Central memory CD8-positive, alpha-beta T cell (primary cell): ENCODE results near the gene ACLY.

Experiments used
- ATAC-seq: fragments of 150-1000 bp; cut with Tn5 transposase; replicated peaks from 2 replicates; pipeline ENCODE4 v1.10.0; 2022; ENCODE audit warnings: mild to moderate bottlenecking, moderate FRiP score, moderate number of reproducible peaks; ENCODE audit not compliant: poor library complexity, severe bottlenecking; ENCODE audit errors: extremely low read depth
- DNase-seq, 2 donors: peaks; one replicate each; pipeline ENCODE4 v3.0.0; 2021; ENCODE audit warnings: low spot score in 2 of 2
- H3K27ac Mint-ChIP-seq: one replicate; pipeline ENCODE4 v1.8.0; 2022; ENCODE audit warnings: low read depth, mild to moderate bottlenecking, moderate library complexity, mixed read lengths
- H3K27me3 Mint-ChIP-seq: one replicate; pipeline ENCODE4 v1.8.0; 2022; ENCODE audit warnings: mixed read lengths
- H3K36me3 Mint-ChIP-seq: one replicate; pipeline ENCODE4 v1.8.0; 2022; ENCODE audit warnings: mild to moderate bottlenecking, moderate library complexity, mixed read lengths; ENCODE audit not compliant: insufficient read depth
- H3K4me1 Mint-ChIP-seq: one replicate; pipeline ENCODE4 v1.8.0; 2022; ENCODE audit warnings: mixed read lengths
- H3K4me3 Mint-ChIP-seq: one replicate; pipeline ENCODE4 v1.8.0; 2022; ENCODE audit warnings: mild to moderate bottlenecking, moderate library complexity, mixed read lengths
- H3K9me3 Mint-ChIP-seq: one replicate; pipeline ENCODE4 v1.8.0; 2022; ENCODE audit warnings: mixed read lengths

The ACLY gene

GRCh38 chr17:41957031-41957868 lies 38.5 kb upstream of the ACLY start:
- no peak overlapping the region for H3K27ac Mint-ChIP-seq
- no peak for ATAC-seq

GRCh38 chr17:41956522-41956921 lies 37.8 kb upstream of the ACLY start:
- DNase-seq (no peak), ATAC-seq (no peak)
- H3K27me3 Mint-ChIP-seq = no peaks in the 10 kb centered on the region
- H3K4me3 Mint-ChIP-seq = no peak overlapping the region
- H3K9me3 Mint-ChIP-seq = no peaks in the 10 kb centered on the region
- peaks cover 2% of the 10 kb centered on the region for H3K36me3 Mint-ChIP-seq
- no peak overlapping the region for H3K27ac Mint-ChIP-seq
- no peaks in the 10 kb centered on the region for H3K4me1 Mint-ChIP-seq

More at GRCh38 chr17:41957031-41957868, 38.5 kb upstream of the ACLY start:
- Mint-ChIP-seq H3K4me1 (no peaks in the 10 kb centered on the region), H3K4me3 (no peak overlapping the region), H3K9me3 (no peaks in the 10 kb centered on the region), H3K36me3 (peaks cover 6% of the 10 kb centered on the region), H3K27me3 (no peaks in the 10 kb centered on the region)
- DNase-seq = no peak

- no peak for ATAC-seq
- H3K4me3 Mint-ChIP-seq = no peak overlapping the region
- H3K27me3 Mint-ChIP-seq = no peaks in the 10 kb centered on the region
- H3K36me3 Mint-ChIP-seq = no peaks in the 10 kb centered on the region
- no peak overlapping the region for H3K27ac Mint-ChIP-seq
- H3K4me1 Mint-ChIP-seq = no peaks in the 10 kb centered on the region
- no peaks in the 10 kb centered on the region for H3K9me3 Mint-ChIP-seq
- DNase-seq = no peak
These were observed 30.2 kb upstream of the ACLY start for GRCh38 chr17:41948762-41949460.

- Mint-ChIP-seq H3K9me3 (no peaks in the 10 kb centered on the region), H3K36me3 (no peaks in the 10 kb centered on the region), H3K27me3 (peaks cover 13% of the 10 kb centered on the region), H3K4me3 (no peak overlapping the region), H3K4me1 (no peaks in the 10 kb centered on the region), H3K27ac (no peak overlapping the region)
- no peak for DNase-seq
- no peak for ATAC-seq
These were observed 26.2 kb upstream of the ACLY start for GRCh38 chr17:41944943-41945342.

- Mint-ChIP-seq H3K36me3 (no peaks in the 10 kb centered on the region), H3K27me3 (peaks cover 13% of the 10 kb centered on the region), H3K4me1 (no peaks in the 10 kb centered on the region), H3K4me3 (no peak overlapping the region), H3K27ac (no peak overlapping the region), H3K9me3 (no peaks in the 10 kb centered on the region)
- ATAC-seq (no peak), DNase-seq (no peak)
These were observed 24.7 kb upstream of the ACLY start for GRCh38 chr17:41943492-41943891.

GRCh38 chr17:41942626-41943373 lies 24.0 kb upstream of the ACLY start:
- Mint-ChIP-seq H3K4me3 (no peak overlapping the region), H3K4me1 (no peaks in the 10 kb centered on the region), H3K9me3 (no peaks in the 10 kb centered on the region), H3K27me3 (peaks cover 13% of the 10 kb centered on the region), H3K27ac (no peak overlapping the region), H3K36me3 (no peaks in the 10 kb centered on the region)
- no peak for ATAC-seq
- DNase-seq = no peak

- H3K4me1 Mint-ChIP-seq = no peaks in the 10 kb centered on the region
- DNase-seq (no peak), ATAC-seq (no peak)
- H3K9me3 Mint-ChIP-seq = no peaks in the 10 kb centered on the region
- no peaks in the 10 kb centered on the region for H3K36me3 Mint-ChIP-seq
- peaks cover 13% of the 10 kb centered on the region for H3K27me3 Mint-ChIP-seq
- no peak overlapping the region for H3K4me3 Mint-ChIP-seq
- H3K27ac Mint-ChIP-seq = no peak overlapping the region
These were observed 22.4 kb upstream of the ACLY start for GRCh38 chr17:41941168-41941567.

- DNase-seq (no peak), ATAC-seq (no peak)
- Mint-ChIP-seq H3K4me1 (no peaks in the 10 kb centered on the region), H3K36me3 (no peaks in the 10 kb centered on the region), H3K27ac (no peak overlapping the region), H3K9me3 (no peaks in the 10 kb centered on the region), H3K4me3 (no peak overlapping the region), H3K27me3 (peaks cover 13% of the 10 kb centered on the region)
These were observed 20.9 kb upstream of the ACLY start for GRCh38 chr17:41939693-41940090.

- no peaks in the 10 kb centered on the region for H3K9me3 Mint-ChIP-seq
- no peaks in the 10 kb centered on the region for H3K4me1 Mint-ChIP-seq
- no peak overlapping the region for H3K27ac Mint-ChIP-seq
- no peak for DNase-seq
- ATAC-seq = no peak
- H3K36me3 Mint-ChIP-seq = no peaks in the 10 kb centered on the region
- H3K27me3 Mint-ChIP-seq = peaks cover 13% of the 10 kb centered on the region
- no peak overlapping the region for H3K4me3 Mint-ChIP-seq
These were observed 20.4 kb upstream of the ACLY start for GRCh38 chr17:41939044-41939692.

- Mint-ChIP-seq H3K36me3 (no peaks in the 10 kb centered on the region), H3K9me3 (no peaks in the 10 kb centered on the region), H3K4me3 (no peak overlapping the region), H3K4me1 (no peaks in the 10 kb centered on the region), H3K27me3 (peaks cover 13% of the 10 kb centered on the region), H3K27ac (no peak overlapping the region)
- DNase-seq (no peak), ATAC-seq (no peak)
These were observed 19.5 kb upstream of the ACLY start for GRCh38 chr17:41937970-41938954.

GRCh38 chr17:41935641-41936040 lies 16.9 kb upstream of the ACLY start:
- no peak overlapping the region for H3K4me3 Mint-ChIP-seq
- H3K36me3 Mint-ChIP-seq = peaks cover 6% of the 10 kb centered on the region

More at GRCh38 chr17:41935641-41936040, 16.9 kb upstream of the ACLY start:
- H3K27me3 Mint-ChIP-seq = peaks cover 5% of the 10 kb centered on the region
- DNase-seq (no peak), ATAC-seq (no peak)
- no peaks in the 10 kb centered on the region for H3K9me3 Mint-ChIP-seq
- H3K4me1 Mint-ChIP-seq = peaks cover 6% of the 10 kb centered on the region
- no peak overlapping the region for H3K27ac Mint-ChIP-seq
